ENCODE data around the gene CEP20. TPM values are rescaled to one million over a fixed set of nuclear protein-coding genes. Genes with fewer than 3 reads are reported as not detected.

CEP20 gene
- polyA plus RNA-seq, 1 of the 3 experiments (the other 2 are of a cell fraction), result 14.8 TPM

GRCh38 chr16:15819046-15819445 lies 69.4 kb downstream of the CEP20 start:
- H3K27ac ChIP-seq (ENCODE audit: low read depth in 2 of 2, low read length in 1 of 2), result no peak overlapping the region

GRCh38 chr16:15817446-15817845 lies 71.0 kb downstream of the CEP20 start:
- H2AFZ ChIP-seq (ENCODE audit: low read depth), result no peak overlapping the region
- ChIA-PET POLR2A (no interaction called here), CTCF (interaction anchor here (1.0 to 1.7 kb wide), 2 partner anchors 11 to 51 kb away, joined by 3 to 6 read pairs; no protein-coding TSS in a partner anchor)
- H3K9me2 ChIP-seq, result no peaks in the 10 kb centered on the region
- no peaks in the 10 kb centered on the region for H3K4me1 ChIP-seq (ENCODE audit: control insufficient read depth in 1 of 2, insufficient read depth in 2 of 2, low read depth in 1 of 2, low read length in 1 of 2)
- DNase-seq, result no peak
- no peaks in the 10 kb centered on the region for H4K20me1 ChIP-seq (ENCODE audit: insufficient read depth)
- H3K4me2 ChIP-seq, result no peak overlapping the region
- no peak overlapping the region for H3K9ac ChIP-seq
- no peaks in the 10 kb centered on the region for H3K36me3 ChIP-seq (replicated peaks in 1 of 2; ENCODE audit: control insufficient read depth in 1 of 2, insufficient read depth in 2 of 2, low read length in 1 of 2)
- no peaks in the 10 kb centered on the region; the same call in 1 of the 2 replicates for H3K27me3 ChIP-seq (ENCODE audit: insufficient read depth)
- no peaks in the 10 kb centered on the region for H3K79me2 ChIP-seq (ENCODE audit: insufficient read depth)
- no peak overlapping the region for H3K4me3 ChIP-seq (ENCODE audit: low read depth in 2 of 2, low read length in 1 of 2)
- WGBS (ENCODE audit: low lambda C conversion rate), result 0% methylated on average over 2 of the region's 2 CpGs
- H3K9me3 ChIP-seq, result peaks cover 15% of the 10 kb centered on the region; the same call in 1 of the 2 replicates
- H3K27ac ChIP-seq (ENCODE audit: low read depth in 2 of 2, low read length in 1 of 2), result no peak overlapping the region
- no peaks in the 10 kb centered on the region for H3F3A ChIP-seq (replicated peaks; ENCODE audit: insufficient read depth)
- no peak for TF ChIP-seq EZH2phosphoT487 (IDR thresholded peaks at IDR 0.05; ENCODE audit: borderline replicate concordance, low read depth)
- TF ChIP-seq YY1 (IDR thresholded peaks at IDR 0.05; ENCODE audit: low read depth), result no peak
- no peak for TF ChIP-seq POLR2AphosphoS5 (IDR thresholded peaks at IDR 0.05; ENCODE audit: low read depth, low read length)
- no peak for TF ChIP-seq FOXM1 (IDR thresholded peaks at IDR 0.05; ENCODE audit: low read depth)
- no peak for TF ChIP-seq MXI1 (IDR thresholded peaks at IDR 0.05; ENCODE audit: low read depth, low read length)
- no peak for TF ChIP-seq RXRA (IDR thresholded peaks at IDR 0.05; ENCODE audit: borderline replicate concordance, low read depth)
- TF ChIP-seq IRF3 (IDR thresholded peaks at IDR 0.05; ENCODE audit: low read depth, low read length), result no peak
- TF ChIP-seq ZBTB33 (IDR thresholded peaks at IDR 0.05; ENCODE audit: borderline replicate concordance, low read depth), result no peak
- no peak for TF ChIP-seq REST (IDR thresholded peaks at IDR 0.05; ENCODE audit: low read depth, low read length)
- TF ChIP-seq SMC3 (IDR thresholded peaks at IDR 0.05; ENCODE audit: low read depth, low read length), result no peak
- TF ChIP-seq SIN3A (IDR thresholded peaks at IDR 0.05; ENCODE audit: borderline replicate concordance, low read depth, low read length), result no peak
- no peak for TF ChIP-seq NRF1 (IDR thresholded peaks at IDR 0.05; ENCODE audit: low read depth, low read length)
- TF ChIP-seq CHD2 (IDR thresholded peaks at IDR 0.05; ENCODE audit: low read length, partially characterized antibody), result no peak

More at GRCh38 chr16:15819046-15819445, 69.4 kb downstream of the CEP20 start:
- H3K79me2 ChIP-seq (ENCODE audit: insufficient read depth), result no peaks in the 10 kb centered on the region
- TF ChIP-seq PBX3 (IDR thresholded peaks at IDR 0.05) (no peak), RFX5 (IDR thresholded peaks at IDR 0.05; ENCODE audit: low read length) (no peak), SIN3A (IDR thresholded peaks at IDR 0.05; ENCODE audit: borderline replicate concordance, low read depth, low read length) (no peak), JUND (IDR thresholded peaks at IDR 0.05) (no peak), FOXJ3 (CRISPR knock-in tag; IDR thresholded peaks at IDR 0.05) (no peak), EP300 (IDR thresholded peaks at IDR 0.05; ENCODE audit: borderline replicate concordance in 1 of 2, low read depth in 1 of 2, low read length in 1 of 2) (no peak), CHD2 (IDR thresholded peaks at IDR 0.05; ENCODE audit: low read length, partially characterized antibody) (no peak), TAF1 (IDR thresholded peaks at IDR 0.05; ENCODE audit: borderline replicate concordance, low read depth, low read length) (no peak), TEAD4 (IDR thresholded peaks at IDR 0.05; ENCODE audit: borderline replicate concordance, insufficient read depth) (no peak)
- ChIA-PET CTCF (interaction anchor here (0.5 kb wide), 1 partner anchor 200 kb away, joined by 3 read pairs; no protein-coding TSS in a partner anchor), POLR2A (no interaction called here)
- no peak for DNase-seq
- WGBS (ENCODE audit: low lambda C conversion rate), result 94% methylated on average over 2 of the region's 2 CpGs
- peaks cover 15% of the 10 kb centered on the region; the same call in 1 of the 2 replicates for H3K9me3 ChIP-seq
- no peaks in the 10 kb centered on the region for H3K4me1 ChIP-seq (ENCODE audit: control insufficient read depth in 1 of 2, insufficient read depth in 2 of 2, low read depth in 1 of 2, low read length in 1 of 2)
- H3K4me3 ChIP-seq (ENCODE audit: low read depth in 2 of 2, low read length in 1 of 2), result no peak overlapping the region
- no peak overlapping the region for H2AFZ ChIP-seq (ENCODE audit: low read depth)
- no peak overlapping the region for H3K9ac ChIP-seq
- no peaks in the 10 kb centered on the region for H3K9me2 ChIP-seq
- H4K20me1 ChIP-seq (ENCODE audit: insufficient read depth), result no peaks in the 10 kb centered on the region
- no peaks in the 10 kb centered on the region for H3K36me3 ChIP-seq (replicated peaks in 1 of 2; ENCODE audit: control insufficient read depth in 1 of 2, insufficient read depth in 2 of 2, low read length in 1 of 2)
- H3F3A ChIP-seq (replicated peaks; ENCODE audit: insufficient read depth), result no peaks in the 10 kb centered on the region
- H3K4me2 ChIP-seq, result no peak overlapping the region
- no peaks in the 10 kb centered on the region; the same call in 1 of the 2 replicates for H3K27me3 ChIP-seq (ENCODE audit: insufficient read depth)
